Stimulated activated CD4-positive, alpha-beta T cell treated with anti-CD3 and anti-CD28 coated beads, Interleukin-2, amount 100 ng/mL, for 4 hours (primary cell): ENCODE measurements around the gene TAAR2.
"Not testable (repeated sequence)": the region's sequence is repeated elsewhere in the genome, so short reads cannot be mapped to it uniquely, and the experiment has no call there.

Source experiments
- DNase-seq: peaks from one replicate; pipeline ENCODE4 v3.0.0-alpha.2; 2020; ENCODE audit warnings: low read depth

The TAAR2 gene

DNA sequence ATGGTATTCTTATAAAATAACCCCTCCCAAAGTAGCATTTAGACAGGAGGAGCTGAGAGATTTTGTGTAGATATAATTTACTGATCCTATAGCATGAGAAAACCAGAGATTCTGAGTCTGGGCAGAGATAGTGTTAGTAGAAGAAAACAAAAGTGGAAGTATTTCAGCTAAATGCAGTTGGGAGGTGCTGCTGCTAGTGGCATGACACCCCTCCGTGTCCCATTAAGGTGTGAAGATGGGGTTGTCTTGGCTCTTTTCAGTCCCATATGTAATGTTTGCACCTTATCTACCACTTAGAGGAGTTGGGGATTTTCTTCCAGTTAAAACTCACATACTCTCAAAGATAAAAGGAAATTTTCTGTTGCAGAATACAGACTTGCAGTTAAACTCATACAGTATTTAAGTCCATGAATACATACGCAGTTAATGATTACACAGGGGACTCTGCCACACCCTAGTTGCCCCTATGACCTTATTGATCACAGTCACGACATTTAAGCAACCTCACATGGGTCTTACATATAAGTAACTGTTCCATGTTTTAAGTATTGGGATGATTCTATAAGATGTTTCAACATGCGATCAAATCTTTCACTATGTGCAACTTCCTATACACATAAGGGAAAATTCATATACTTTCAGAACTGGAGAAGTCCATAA lies 11.5 kb downstream of the TAAR2 start:
- DNase-seq: no peak

DNA sequence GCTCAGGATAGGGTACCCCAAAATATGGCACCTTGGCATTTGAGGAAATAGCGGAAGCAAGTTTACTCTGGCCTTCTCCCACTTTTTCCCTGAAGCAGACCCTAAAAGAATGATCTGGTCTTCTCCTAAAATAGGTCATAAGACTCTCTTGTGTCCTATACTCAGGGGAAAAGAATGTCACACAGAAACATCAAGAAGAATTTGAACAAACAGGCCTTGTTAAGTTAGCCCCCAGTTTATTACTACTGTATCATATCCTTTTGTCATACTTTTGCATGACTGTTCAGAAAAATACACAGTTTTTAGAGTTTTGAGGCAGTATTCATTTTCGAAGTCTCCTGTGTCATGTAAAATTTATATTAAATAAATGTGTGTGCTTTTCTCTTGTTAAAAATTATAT lies 12.5 kb downstream of the TAAR2 start:
- no peak for DNase-seq

DNA sequence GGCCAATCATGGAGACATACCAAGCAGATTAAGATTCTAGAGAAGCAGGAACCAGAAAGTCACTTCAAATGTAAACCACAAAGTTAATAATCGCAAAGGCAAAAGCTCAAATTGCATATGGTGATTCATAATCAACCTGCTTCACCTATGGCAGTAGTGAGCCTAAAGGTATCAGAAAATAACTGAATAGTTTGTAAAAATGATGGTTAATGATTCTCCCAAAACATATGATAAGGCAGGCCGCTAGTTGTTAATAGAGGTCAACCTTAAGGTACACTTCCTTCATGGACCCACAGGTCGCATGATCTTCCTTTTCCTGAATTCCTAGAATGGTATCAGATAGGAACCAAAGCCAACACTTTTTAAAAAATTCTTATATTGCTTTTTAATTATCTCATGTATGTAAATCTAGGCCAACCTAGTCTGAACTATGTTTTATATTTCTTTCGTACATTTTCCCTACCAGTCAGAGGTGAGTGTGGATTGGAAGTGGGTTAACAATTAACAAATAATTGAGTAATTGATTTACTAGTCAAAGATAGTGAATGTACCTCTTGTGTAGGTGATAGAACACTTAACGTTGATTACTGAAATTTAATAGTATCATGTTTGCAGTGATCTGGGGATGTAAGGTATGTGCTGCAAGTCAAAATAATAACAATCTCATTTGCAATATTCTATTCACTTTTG lies 16.4 kb downstream of the TAAR2 start:
- DNase-seq: no peak

DNA sequence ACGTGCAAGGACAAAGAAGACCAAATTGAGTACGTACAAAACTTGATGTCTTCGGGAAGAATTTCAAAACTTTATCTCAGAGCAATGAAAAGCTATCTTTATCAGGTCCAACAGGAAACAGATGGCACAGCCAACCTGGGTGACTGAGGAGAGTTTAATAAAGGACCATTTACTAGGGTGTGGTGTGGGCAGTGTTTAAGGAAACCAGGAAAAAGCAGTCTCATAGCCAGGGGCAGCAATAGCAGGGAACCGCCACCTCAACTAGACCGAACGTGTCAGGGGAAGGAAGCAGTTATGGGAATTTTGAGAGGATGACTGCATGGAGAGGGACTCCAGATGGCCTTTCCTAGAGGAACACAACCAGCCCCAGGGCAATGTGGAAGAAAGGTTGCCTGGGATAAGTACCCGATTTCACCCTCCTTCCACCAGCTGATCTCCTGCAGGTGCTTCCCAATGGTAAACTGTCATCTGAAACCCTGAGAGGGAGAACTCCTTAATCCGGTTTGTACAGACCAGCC lies 19.4 kb downstream of the TAAR2 start:
- DNase-seq: no peak

DNA sequence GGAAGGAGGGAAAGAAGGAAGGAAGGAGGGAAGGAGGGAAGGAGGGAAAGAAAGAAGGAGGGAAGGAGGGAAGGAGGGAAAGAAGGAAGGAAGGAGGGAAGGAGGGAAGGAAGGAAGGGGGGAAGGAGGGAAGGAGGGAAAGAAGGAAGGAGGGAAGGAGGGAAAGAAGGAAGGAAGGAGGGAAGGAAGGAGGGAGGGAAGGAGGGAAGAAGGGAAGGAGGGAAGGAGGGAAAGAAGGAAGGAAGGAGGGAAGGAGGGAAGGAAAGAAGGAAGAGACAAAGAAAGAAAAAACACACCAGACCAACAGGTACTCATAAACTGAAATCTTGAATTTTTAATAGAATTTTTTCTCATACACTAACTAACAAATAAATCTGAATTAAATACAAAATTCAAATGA lies 23.2 kb downstream of the TAAR2 start:
- DNase-seq: not testable (repeated sequence)

DNA sequence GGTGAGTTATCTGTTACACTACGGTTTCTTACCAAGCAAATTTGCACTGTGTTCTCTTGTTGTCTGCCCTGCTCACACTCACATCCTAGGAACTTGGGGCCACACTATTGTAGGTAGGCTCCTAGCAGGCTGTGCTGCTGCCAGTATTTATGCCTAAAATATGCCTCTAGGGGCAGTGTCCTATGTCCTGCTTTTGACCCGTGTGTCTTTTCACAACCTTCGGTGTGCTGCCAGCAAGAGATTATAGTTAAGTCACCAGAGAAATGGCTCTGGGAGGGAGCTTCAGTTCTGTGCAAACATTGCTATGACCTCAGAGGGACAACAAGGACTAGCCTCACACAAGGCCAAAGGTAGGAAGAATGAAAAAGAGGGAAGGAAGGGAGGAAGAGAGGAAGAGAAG lies 25.6 kb downstream of the TAAR2 start:
- DNase-seq: no peak

DNA sequence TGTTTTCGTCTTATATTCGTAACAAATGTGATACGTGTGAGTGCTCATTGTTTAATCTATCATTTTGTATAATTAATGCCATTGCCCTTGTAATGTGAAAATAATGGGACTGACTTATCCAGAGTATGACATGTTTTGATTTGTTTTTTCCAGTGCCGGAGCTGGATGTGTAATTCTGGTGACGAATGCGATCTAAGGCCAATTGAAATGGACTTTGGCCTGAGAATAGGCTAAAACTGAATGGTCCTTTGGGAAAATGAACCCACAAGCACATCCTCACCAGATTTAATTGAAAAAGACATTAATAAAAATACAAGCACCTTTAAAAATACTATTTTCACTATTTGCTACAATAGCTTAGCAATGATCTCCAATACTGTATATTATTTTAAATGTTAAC lies 27.9 kb downstream of the TAAR2 start:
- no peak for DNase-seq

DNA sequence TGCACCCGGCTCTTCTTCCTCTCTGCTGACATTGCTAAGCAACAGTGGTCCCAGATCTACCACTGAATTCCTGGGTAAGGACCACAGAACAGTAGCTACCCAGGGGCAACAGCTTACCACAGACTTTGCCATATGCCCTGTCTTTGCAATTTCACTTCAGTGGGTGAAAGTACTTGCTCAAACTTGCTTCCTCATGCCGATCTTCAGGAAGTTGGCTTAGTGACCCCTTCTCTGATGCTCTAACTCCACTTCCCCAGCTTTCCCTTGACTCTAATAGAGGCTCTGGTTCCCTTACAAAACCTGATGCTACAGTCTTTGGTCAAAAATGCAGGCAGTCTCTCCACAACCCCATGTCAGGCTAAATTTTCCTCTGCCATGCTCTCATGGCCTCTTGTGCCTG lies 31.2 kb downstream of the TAAR2 start:
- DNase-seq: no peak

DNA sequence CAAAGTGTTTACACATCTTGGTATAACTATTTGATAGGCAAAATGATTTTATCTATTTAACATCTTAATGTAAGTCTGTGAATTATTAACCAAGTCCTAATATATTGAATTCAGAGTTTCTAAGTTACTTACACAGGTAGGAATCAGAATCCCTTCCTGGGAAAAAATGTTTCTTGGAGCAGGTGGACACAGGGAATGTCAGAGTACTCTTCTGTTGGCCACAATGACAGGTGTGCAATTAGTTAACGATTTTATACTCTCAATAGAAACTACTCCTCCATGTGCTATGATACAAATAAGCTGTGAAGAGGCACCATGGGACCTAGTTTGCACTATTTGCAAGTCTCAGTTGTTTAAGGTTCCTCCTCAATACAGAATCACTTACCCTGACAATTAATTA lies 33.7 kb downstream of the TAAR2 start:
- DNase-seq: no peak

DNA sequence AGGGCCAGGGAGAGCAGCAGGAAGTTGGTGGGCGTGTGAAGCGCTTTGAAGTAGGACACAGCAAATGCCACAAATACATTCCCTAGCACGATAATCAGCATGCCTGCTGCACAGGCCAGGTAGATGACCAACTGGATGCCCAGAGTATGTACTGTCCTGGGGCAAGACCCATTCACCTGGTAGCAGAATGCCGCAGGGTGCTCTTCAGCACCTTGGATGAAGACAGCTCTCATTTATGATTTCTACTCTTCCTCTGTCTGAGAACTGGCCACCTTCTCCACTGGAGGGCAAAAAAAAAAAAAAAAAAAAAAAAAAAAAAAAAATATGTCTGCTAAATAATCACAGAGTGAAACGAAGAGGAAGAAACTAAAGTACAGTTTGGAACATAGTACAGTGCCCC lies 34.6 kb downstream of the TAAR2 start, which contains the start of gene TAAR5:
TSS of gene TAAR5 (minus strand) at position 288 of the 400 bp plus-strand sequence. CDS start at position 233, 55 bp downstream.
- no peak for DNase-seq

DNA sequence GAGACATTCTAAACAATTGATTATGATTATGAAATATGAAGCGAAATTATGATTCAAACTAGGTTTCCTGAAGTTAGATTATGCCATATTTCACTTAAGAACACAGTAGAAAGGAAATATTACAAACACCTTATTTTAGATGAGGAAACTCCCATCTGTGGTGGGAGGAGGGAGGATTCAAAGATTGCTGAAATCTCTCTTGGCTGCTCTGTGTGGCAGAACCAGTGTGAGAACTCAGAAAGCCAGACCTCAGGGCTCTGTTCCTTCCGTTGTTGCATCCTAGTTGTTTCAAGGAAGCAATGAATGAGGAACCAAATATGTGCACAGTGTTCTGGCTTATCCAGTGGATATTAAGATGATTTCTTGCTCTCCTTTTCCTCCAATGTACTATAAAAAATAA lies 36.7 kb downstream of the TAAR2 start:
- no peak for DNase-seq

DNA sequence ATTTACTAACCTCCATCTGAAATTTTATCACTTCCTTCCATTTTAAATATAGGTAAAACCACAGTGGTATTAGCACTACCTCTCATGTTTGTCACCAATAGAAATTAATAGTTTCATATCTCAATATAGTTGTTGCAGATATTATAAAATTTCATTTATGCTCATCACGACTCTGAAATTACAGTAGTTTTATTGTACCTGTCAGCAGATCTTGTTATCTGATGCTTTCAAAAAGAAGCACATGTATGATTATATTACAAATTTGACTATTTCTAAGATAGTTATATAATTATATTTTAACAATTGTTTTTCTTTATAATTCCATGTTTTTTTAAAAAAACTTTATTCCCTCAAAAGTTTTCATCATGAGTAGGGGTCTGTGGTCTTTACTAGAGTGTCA lies 39.4 kb downstream of the TAAR2 start:
- DNase-seq: no peak

DNA sequence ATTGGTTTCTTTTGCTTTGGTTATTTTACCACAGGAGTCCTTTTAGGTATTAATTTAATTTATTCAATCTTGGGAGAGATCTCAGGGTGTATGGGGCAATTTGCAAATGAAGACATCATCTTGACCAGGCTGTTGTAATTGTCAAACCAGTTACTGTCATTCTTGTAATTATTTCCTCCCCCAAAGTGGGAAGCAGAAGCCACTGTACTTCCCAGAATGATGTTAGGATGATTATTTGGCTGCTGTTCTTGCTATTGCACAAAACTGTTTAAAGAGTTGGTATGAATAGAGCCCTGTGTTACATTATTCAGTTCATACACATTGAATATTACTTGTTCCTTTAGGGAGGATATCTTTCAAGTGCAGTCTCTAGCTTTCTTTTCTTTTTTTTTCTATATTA lies 52.3 kb downstream of the TAAR2 start:
- no peak for DNase-seq

DNA sequence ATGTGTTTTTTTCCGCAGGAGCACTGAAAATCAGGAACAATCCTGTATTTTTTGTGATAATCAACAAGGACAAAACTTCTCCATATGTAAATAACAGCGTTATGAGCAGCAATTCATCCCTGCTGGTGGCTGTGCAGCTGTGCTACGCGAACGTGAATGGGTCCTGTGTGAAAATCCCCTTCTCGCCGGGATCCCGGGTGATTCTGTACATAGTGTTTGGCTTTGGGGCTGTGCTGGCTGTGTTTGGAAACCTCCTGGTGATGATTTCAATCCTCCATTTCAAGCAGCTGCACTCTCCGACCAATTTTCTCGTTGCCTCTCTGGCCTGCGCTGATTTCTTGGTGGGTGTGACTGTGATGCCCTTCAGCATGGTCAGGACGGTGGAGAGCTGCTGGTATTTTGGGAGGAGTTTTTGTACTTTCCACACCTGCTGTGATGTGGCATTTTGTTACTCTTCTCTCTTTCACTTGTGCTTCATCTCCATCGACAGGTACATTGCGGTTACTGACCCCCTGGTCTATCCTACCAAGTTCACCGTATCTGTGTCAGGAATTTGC lies 53.8 kb downstream of the TAAR2 start, which contains the start of gene TAAR6:
TSS of gene TAAR6 (plus strand) at position 102 of the 557 bp plus-strand sequence. CDS start at position 102, 0 bp downstream.
- no peak for DNase-seq

DNA sequence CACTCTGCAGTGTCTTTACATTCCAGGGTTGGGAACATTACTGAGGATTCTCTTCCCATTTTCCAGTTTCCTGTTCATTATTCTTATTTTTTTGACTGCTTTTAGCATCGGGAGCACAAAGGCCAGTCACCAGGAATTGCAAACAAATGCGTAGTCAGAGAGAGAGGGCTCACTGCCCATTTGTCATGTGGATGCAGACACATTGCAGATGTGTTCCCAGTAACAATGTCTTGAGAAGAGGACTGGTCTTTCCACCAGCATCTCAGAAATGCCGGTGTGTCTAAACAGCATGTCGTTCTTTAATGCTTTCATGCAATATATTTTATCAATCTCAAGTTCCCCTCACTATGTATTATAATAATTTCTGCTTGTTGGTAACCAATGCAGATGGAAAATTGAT lies 54.9 kb downstream of the TAAR2 start:
- no peak for DNase-seq

DNA sequence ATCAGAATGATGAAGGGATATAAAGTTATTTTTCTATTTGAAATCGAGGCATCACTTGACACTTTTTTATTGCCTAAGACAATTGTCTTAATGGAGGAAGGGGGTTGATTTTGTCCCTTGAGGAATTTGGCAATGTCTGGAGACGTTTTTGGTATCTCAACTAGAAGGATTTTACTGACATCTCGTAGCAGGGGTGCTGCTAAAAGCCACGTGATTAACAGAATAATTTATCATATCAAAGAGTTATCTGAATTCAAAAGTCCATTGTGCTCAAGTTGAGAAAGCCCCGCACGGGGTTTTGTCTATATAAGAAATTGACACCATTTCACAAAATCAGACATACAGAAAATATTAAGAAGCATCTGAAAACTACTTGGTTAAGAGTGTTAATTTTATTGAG lies 55.5 kb downstream of the TAAR2 start:
- DNase-seq: no peak

DNA sequence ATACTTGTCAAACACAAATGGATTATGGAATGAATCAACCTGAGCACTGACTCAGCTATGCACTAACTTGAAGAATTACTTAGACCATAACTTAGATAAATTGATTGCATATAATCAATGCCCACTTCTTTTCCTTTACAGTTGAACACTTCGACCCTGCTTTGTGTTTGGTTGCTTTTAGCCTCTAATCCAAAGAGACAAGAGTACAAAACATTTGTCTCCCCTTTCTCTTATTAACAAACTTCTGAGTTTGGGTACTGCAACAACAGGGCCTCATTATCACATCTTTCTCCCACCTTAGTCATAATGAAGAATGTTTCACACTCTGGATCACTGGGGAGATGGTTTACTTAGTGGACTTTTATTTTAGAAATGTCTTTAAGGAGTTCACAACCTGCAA lies 56.5 kb downstream of the TAAR2 start:
- no peak for DNase-seq
